ENCODE data around the gene MKI67.

The MKI67 gene

DNA sequence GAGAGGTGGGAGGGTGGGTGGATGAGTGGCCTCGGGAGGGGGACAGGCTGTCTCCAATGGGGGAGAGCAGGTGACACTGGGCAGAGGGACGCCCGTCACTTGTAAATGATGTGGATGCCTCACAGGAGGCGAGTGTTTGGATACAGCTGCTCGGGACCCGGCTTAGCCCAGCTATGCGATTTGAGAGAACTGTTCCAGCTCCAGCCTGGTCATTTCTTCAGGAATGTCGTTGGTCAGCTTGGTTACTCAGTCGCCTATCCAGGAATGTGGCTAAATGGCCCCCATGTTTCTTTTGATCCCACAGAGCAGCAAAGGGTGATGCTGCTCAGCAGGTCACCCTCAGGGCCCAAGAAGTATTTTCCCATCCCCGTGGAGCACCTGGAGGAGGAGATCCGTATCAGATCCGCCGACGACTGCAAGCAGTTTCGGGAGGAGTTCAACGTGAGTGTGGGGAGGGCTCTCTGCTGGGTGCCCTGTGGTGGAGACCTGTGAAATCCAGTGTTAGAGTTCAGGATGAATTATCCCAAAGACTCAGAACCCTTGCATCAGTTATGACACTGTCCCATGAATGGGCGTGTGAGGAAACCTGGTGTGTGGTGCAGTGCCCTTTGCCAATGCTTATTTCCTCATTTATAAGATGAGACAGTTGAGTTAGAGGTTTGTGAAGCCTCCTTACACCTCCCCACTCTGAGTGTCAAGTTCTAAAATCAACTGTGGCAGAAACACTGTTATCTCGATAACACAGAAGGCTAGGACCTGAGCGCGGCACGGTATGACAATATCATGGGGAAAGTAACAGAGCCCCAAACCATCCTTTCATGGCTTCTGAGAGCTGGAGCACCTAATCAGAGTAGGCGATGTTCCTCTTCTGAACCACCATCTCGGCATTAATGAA lies 76.8 kb downstream of the MKI67 start:
- DNase-seq (ENCODE audit: low spot score): no peak

DNA sequence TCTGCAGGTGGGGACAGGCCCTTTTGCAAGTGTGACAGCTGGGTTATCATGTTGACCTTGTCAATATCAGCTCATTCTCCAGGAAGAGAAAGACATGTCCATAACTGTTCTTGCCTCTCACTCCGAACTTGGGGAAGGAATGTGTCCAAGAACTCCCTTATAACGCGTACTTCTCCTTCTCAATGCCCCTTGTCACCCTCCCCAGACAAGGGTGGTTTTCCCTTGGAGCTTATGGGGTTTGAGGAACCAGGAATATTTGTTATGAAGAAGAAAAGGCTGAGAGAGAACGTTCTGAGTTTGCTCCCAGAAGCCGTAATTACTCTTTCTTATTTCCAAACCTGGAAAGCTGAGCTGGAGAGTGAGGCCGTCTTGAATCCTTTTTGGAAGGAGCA lies 77.4 kb downstream of the MKI67 start:
- no peak for DNase-seq (ENCODE audit: low spot score)

DNA sequence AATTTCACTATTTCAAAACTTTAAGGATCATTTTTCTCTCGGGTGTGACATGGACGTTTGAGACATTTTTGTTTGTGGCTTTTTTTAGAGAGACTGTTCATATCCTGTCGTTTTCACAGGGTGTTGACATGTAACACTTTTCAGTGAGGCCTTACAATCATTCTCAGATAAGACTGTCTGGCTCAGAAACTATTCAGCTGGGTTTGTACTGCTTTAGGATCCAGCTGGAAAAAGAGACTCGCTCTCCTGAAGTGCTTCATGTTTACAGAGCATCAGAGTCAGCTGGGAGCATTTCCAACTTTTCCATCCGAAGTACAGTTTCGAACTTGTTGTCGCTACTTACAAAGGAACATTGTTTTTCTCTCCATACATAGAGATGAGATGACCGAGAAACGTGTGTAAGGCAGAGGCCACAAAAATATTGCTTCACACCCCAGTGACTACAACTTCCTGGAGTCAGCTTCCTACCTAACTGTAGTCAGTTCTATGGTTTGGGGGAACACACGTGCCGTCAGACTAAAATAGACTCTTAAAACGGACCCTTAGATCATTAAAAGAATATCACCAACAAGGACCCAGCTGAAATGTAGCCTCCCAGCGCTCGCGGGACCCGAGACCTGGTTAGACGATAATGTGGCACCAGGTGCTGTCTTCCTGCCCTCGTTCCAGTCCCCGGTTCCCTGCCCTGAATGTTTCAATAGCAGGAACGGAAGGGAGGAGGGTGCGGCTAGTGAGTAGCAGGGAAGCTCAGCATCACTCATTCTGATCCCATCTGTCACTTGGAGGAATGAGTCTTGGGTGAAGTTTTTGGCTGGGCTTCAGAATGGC lies 78.0 kb downstream of the MKI67 start:
- no peak for DNase-seq (ENCODE audit: low spot score)

DNA sequence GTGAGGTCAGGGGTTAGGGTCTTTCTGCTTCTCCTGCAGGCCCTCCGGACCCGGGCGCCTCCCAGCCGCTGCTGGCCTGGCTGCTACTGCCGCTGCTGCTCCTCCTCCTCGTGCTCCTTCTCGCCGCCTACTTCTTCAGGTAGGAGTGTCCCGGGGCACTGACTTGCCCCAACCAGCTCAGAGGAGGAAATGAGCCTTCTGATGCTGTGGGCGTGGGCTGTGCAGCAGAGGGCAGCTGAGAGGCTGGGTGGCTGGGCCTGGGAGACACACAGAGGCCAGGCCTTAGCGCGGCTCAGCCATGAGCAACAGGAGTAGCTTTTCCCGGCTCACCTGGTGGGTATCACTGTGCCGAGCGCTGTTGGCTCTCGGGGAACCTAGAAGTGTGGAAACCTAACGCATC lies 78.9 kb downstream of the MKI67 start:
- peak; percentile 52 for DNase-seq (ENCODE audit: low spot score)

DNA sequence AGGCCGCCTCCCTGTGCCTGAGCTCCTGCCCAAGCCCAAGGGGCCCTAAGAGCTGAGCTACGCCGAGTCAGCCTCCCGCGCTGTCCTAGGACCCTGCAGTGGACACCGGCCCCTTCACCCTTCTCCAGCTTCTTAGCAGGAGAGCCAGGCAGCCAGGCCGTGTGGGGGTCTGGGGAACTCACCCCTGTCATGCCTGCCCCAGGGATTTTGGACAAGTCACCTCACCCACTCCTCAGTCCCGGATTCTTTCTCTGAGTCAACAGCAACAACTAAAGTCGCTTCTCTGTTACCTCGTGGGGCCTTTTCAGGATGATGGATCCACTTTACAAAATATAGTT lies 79.3 kb downstream of the MKI67 start:
- DNase-seq (ENCODE audit: low spot score): no peak

Data from hematopoietic multipotent progenitor cell treated with erythropoietin and hydrocortisone succinate and interleukin-3 and kit ligand, for 15 days (in vitro differentiated cells).